T-helper 1 cell treated with Interleukin-12 subunit alpha and Interleukin-12 subunit beta and Interleukin-4 antibody, amounts not matched to agents 30 ng/mL and 1 ng/mL, for 36 hours (primary cell): ENCODE measurements around the gene PLTP. TPM values are rescaled to one million over a fixed set of nuclear protein-coding genes. Genes with fewer than 3 reads are reported as not detected.
"Not testable (repeated sequence)": the region's sequence is repeated elsewhere in the genome, so short reads cannot be mapped to it uniquely, and the experiment has no call there.

Experiments used
- intact Hi-C: fragments of 100-400 bp; cut with micrococcal nuclease; formaldehyde crosslinking; loops from one replicate; pipeline ENCODE4 v1.15.1; 2024
- total RNA-seq: library from RNA; stranded (reverse); gene quantifications from 2 replicates; pipeline ENCODE4 v1.2.3, GENCODE V29; 2022

The PLTP gene
- total RNA-seq, 1 donor from 2014 or later, result 0.88 TPM

DNA sequence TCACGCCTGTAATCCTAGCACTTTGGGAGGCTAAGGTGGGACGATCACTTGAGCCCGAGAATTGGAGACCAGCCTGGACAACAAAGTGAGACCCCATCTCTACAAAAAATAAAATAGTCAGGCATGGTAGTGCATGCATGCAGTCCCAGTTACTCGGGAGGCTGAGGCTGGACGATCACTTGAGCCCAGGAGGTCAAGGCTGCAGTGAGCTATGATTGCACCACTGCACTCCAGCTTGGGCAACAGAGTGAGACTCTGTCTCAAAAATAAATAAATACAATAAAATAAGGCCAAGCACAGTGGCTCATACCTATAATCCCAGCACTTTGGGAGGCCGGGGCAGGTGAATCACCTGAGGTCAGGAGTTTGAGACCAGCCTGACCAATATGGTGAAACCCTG lies 10.6 kb downstream of the PLTP start:
- intact Hi-C loops, result not testable (repeated sequence)

GRCh38 chr20:45899046-45899835 lies 12.7 kb downstream of the PLTP start:
- intact Hi-C loops, result no loop called here

DNA sequence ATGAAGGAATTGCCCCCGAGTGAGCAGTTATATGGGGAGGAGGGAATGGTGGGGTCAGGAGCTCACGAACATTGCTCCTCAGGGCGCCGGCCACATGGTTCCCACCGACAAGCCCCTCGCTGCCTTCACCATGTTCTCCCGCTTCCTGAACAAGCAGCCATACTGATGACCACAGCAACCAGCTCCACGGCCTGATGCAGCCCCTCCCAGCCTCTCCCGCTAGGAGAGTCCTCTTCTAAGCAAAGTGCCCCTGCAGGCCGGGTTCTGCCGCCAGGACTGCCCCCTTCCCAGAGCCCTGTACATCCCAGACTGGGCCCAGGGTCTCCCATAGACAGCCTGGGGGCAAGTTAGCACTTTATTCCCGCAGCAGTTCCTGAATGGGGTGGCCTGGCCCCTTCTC lies 13.7 kb downstream of the PLTP start:
- intact Hi-C loops, result no loop called here

GRCh38 chr20:45897692-45898091 lies 14.3 kb downstream of the PLTP start:
- intact Hi-C loops, result no loop called here

- intact Hi-C loops, result no loop called here
Observed at GRCh38 chr20:45897289-45897688, 14.7 kb downstream of the PLTP start.

DNA sequence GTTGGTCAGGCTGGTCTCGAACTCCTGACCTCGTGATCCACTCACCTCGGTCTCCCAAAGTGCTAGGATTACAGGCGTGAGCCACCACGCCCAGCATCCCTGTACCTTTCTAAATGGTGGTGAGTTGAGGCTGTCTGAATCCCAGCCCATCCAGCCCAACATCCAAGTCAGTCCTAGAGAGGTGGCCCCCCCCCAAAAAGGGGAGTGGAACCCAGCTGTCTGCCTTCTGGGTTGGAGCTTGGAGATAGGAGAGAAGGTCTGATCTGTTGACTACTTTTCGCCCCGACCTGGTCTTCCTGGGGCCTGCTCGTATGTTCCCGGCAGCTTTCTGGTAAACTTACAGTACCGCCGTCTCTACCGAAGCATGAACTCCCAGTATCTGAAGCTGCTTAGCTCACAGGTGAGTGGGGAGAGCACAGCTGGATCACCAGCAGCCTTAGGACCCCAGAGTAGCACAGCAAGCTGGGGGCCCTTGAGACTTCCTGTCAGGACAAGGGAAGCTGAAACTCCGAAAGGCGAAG lies 15.3 kb downstream of the PLTP start:
- intact Hi-C loops, result no loop called here

DNA sequence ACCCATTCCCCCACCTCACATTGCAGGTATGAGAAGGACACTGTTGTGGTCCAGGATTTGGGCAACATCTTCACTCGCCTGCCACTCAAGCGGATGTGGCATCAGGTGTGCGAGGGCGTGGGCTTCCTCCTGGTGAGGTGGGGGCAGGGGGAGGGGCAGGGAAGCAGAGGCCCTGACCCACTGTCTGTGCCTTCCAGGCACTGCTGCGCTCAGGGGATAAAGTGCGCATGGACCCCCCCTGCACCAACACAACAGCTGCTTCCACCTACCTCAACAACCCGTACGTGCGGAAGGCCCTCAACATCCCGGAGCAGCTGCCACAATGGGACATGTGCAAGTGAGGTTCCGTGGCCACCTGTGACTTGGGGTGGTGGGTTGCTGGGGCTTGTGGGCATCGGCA lies 17.2 kb downstream of the PLTP start:
- intact Hi-C loops, result no loop called here

DNA sequence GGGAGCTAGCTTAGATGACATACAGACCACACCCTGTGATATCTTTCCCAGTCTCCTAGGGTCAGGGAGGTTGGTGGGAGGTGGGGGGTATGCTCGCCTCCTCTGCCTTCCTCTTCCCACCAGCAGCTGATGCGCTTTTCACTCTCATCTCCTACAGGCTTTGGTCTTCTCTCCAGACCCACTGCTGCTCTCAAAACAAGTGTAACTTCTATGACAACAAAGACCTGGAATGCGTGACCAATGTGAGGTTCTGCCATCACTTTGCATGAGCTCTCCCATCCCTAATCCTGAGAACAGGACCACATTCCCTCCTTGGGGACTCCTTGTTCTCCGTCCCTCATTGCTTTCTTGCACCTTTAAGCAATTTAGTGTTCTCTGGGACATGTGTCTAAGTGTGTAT lies 18.1 kb downstream of the PLTP start:
- intact Hi-C loops, result no loop called here

DNA sequence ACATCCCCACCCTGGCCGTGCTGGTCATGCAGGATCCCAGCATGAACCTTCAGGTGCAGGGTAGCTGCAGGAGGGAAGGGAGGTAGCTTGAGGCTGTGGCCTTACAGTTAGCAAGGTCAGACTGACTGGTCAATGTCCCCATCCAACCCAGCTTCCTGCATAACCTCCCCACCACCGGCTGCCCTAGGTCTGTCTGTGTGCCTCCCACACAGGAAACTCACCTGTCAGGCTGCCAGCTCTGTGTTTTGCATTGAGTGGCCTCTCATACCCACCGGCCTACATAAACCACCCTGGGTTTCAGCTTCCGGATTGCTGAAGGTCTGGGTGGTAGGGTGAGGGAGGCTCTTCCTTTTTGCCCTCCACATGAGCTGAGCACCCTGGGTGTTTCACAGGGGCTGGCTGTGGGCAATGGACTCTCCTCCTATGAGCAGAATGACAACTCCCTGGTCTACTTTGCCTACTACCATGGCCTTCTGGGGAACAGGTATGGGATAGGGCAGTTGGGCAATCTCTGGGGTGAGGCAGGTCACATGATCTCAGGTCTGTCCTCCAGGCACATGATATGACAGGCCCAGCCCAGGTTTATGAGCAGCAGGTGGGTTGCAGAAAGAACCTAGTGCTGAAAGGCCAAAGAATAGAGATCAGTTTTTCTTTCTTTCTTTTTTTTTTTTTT lies 19.0 kb downstream of the PLTP start:
- intact Hi-C loops, result no loop called here

GRCh38 chr20:45892049-45892825 lies 19.7 kb downstream of the PLTP start:
- intact Hi-C loops, result no loop called here

- intact Hi-C loops, result loop anchor here (1.0 to 2.0 kb wide), 7 partner anchors 10 to 92 kb away; partner anchors contain the start of genes ACOT8, PCIF1, UBE2C and ZSWIM1
Observed at GRCh38 chr20:45890985-45891983, 20.7 kb downstream of the PLTP start, which contains the start of the genes CTSA and NEURL2. TSS of gene CTSA (plus strand) at chr20:45891335. CDS start at chr20:45891569, 234 bp downstream. TSS of gene NEURL2 (minus strand) at chr20:45891208. CDS start at chr20:45890991, 217 bp downstream.

DNA sequence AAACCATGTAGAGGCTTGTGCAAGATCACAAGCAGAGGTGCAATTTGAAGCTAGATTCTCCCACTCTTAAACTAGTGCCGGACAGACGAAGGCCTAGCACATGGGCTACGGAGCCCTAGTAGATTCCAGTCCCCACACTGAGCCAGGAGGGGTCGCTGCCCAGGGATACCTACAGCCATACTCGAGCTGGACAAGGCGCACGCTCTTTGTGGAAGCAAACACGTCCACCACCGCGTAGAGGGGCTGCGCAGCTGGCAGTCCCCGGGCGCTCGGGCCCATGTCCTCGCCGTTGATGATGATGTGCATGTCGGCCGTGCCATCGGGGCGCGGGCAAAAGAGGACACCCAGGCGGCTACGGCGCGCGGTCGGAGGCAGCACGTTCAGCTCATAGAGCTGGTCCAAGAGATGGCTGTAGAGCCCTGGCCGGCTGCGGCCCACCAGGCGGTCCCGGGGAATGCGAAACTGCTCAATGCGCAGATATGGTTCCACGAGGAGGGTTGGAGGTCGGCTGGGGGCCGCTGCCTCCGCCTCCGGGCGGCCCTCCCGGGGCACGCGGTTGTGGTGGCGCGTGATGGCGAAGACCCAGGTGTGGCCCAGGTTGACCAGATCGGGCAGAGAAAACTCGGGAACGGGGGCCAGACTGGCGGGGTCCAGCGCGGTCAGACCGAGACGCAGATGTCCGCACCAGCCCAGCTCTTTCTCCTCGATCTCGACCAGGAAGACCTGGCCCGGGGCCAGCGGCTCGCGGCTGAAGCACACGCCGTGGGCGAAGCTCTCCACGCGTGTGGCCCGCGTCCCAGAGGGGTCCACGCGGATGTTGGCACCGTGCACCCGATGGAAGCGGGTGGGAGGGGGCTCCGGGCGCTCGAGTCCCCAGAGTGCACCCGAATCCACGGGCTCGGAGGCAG lies 21.6 kb downstream of the PLTP start:
- intact Hi-C loops, result loop anchor here (2.0 kb wide), 1 partner anchor 66 kb away; no protein-coding TSS in a partner anchor

DNA sequence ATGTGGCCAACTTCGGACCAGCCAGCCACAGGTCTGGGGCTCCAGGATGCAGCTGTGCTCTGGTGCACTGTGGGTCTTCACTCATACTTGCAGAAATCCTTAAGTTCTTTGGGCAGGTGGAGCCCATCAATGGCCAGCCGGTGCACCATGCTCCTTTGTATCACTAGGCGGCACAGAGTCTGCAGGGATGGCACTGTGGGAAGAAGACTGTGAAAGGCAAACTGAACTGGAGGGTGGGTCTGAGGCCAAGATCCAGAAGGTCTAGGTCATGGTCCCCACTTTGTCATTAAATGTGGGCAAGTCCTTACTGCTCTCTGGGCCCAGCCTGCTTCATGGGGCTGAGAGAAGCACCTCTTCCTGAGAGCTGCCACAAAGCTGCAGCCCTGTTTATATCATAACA lies 23.3 kb downstream of the PLTP start:
- intact Hi-C loops, result no loop called here

DNA sequence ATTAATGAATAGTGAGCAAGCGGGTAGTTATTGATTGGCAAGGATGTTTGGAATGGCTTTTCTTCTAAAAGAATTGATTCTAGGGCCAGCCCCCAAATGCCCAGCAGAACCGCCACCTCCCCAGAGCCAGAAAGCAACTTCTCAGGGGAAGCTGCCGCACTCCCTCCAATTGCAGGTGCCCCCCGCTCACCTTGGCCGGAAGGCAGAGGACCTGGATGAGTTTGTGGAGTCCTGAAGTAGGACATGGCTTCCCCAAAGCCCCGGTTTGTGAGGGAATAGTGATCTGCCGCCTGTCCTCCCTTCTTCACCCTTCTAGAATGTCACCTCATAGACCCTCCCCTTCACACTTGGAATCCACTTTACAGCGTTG lies 24.6 kb downstream of the PLTP start, which contains the start of gene SPATA25:
Gene SPATA25 (minus strand): TSS at position 277 of the 370 bp plus-strand sequence. CDS start 32 bp downstream, at position 245.
- intact Hi-C loops, result no loop called here

- intact Hi-C loops, result no loop called here
Observed at GRCh38 chr20:45886590-45887345, 25.2 kb downstream of the PLTP start.

DNA sequence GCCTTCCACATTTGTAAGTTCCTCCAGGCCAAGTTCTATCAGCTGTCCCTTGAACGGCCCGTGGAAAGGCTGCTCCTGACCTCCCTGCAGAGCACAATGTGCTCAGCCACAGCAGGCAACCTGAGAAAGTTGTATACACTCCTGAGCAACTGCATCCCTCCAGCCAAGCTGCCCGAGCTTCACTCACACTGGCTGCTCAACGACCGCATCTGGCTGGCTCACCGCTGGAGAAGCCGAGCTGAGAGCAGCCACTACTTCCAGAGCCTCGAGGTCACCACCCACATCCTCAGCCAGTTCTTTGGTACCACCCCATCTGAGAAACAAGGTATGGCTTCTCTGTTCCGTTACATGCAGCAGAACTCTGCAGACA lies 28.9 kb downstream of the PLTP start:
- intact Hi-C loops, result no loop called here

- intact Hi-C loops, result no loop called here
Observed at GRCh38 chr20:45882469-45883099, 29.4 kb downstream of the PLTP start.
